Gastrocnemius medialis (tissue), 4 donors: ENCODE measurements around the gene DAAM1.

Experiments used
- POLR2A ChIP-seq, 2 donors: fragments of 450-650 bp; IDR thresholded peaks; one replicate each; pipeline ENCODE4 v1.6.1; 2017; ENCODE audit warnings: antibody characterized with exemption in 2 of 2, mild to moderate bottlenecking in 2 of 2, moderate library complexity in 2 of 2
- TF ChIP-seq, protein P1 (sequence below), 5 experiments: fragments of 450-650 bp in 3 of 5; fragments of 200-600 bp in 2 of 5; sonication (generic) in 2 of 5; IDR thresholded peaks in 4 of 5; conservative IDR thresholded peaks in 1 of 5; 1 replicate in 4 of 5; 2 replicates in 1 of 5; pipeline ENCODE4 v1.5.1; 2016 to 2019; ENCODE audit warnings: antibody characterized with exemption in 5 of 5, mild to moderate bottlenecking in 3 of 5, moderate library complexity in 3 of 5

DNA sequence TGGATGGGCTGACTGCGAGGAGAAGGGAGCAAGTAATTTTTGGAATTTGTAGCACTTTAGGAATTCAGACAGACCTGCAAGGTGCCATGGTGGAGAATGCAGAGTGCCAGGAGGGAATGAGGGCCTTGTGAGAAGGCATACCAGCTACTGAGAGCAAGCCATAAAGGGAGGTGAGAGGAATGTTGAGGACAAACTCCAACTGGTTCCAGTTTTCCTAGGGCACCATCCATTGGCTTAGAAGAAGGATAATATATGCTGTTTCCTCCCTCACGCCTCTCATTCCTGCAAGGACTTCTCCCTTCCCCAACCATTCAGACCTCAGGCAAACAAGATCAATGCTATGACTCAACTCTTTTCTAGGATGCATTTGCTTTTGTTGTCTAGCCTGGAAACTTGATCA is 11.2 kb upstream of the DAAM1 start:
- TF ChIP-seq, protein P1, sequence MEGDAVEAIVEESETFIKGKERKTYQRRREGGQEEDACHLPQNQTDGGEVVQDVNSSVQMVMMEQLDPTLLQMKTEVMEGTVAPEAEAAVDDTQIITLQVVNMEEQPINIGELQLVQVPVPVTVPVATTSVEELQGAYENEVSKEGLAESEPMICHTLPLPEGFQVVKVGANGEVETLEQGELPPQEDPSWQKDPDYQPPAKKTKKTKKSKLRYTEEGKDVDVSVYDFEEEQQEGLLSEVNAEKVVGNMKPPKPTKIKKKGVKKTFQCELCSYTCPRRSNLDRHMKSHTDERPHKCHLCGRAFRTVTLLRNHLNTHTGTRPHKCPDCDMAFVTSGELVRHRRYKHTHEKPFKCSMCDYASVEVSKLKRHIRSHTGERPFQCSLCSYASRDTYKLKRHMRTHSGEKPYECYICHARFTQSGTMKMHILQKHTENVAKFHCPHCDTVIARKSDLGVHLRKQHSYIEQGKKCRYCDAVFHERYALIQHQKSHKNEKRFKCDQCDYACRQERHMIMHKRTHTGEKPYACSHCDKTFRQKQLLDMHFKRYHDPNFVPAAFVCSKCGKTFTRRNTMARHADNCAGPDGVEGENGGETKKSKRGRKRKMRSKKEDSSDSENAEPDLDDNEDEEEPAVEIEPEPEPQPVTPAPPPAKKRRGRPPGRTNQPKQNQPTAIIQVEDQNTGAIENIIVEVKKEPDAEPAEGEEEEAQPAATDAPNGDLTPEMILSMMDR (IDR thresholded peaks at IDR 0.05 in 4 of 5, conservative IDR thresholded peaks at IDR 0.05 in 1 of 5), result no peak
- TF ChIP-seq POLR2A (IDR thresholded peaks at IDR 0.05), result no peak
